ENCODE measurements around the gene MGAT1.
A peak's percentile ranks its signal among the peaks of the same experiment; 100 is the strongest.
"Not testable (repeated sequence)": the region's sequence is repeated elsewhere in the genome, so short reads cannot be mapped to it uniquely, and the experiment has no call there.

Gene MGAT1

GRCh38 chr5:180803181-180804128 is 849 bp upstream of the MGAT1 start:
- peak; percentile 88 for DNase-seq

- DNase-seq = no peak
These were observed 846 bp downstream of the MGAT1 start for GRCh38 chr5:180801596-180802324.

- no peak for DNase-seq
These were observed 2.5 kb downstream of the MGAT1 start for GRCh38 chr5:180799902-180800801.

GRCh38 chr5:180799194-180799593 is 3.4 kb downstream of the MGAT1 start:
- DNase-seq = no peak

- no peak for DNase-seq
These were observed 4.4 kb downstream of the MGAT1 start for GRCh38 chr5:180798193-180798592.

- DNase-seq = no peak
These were observed 5.1 kb downstream of the MGAT1 start for GRCh38 chr5:180797256-180798192.

- DNase-seq = no peak
These were observed 6.8 kb downstream of the MGAT1 start for GRCh38 chr5:180795771-180796313.

- no peak for DNase-seq
These were observed 9.7 kb downstream of the MGAT1 start for GRCh38 chr5:180792965-180793287.

- DNase-seq = no peak
These were observed 10.2 kb downstream of the MGAT1 start for GRCh38 chr5:180792287-180792964.

GRCh38 chr5:180791611-180792213 is 10.9 kb downstream of the MGAT1 start:
- no peak for DNase-seq

GRCh38 chr5:180790524-180790923 is 12.1 kb downstream of the MGAT1 start:
- no peak for DNase-seq

GRCh38 chr5:180790020-180790419 is 12.6 kb downstream of the MGAT1 start:
- DNase-seq = peak; percentile 33

GRCh38 chr5:180788651-180789410 is 13.8 kb downstream of the MGAT1 start:
- DNase-seq = not testable (repeated sequence)

GRCh38 chr5:180787711-180788431 is 14.7 kb downstream of the MGAT1 start:
- no peak for DNase-seq

- DNase-seq = no peak
These were observed 15.8 kb downstream of the MGAT1 start for GRCh38 chr5:180786531-180787398.

GRCh38 chr5:180785794-180786221 is 16.8 kb downstream of the MGAT1 start:
- DNase-seq = no peak

- DNase-seq = no peak
These were observed 17.4 kb downstream of the MGAT1 start for GRCh38 chr5:180785121-180785781.
